GM19023 (cell line): Measurements from ENCODE around the gene COL5A1.

ENCODE experiments used
- ATAC-seq: cut with Tn5 transposase; IDR thresholded peaks from one replicate; pipeline ENCODE4 v1.9.1; 2021; ENCODE audit warnings: mild to moderate bottlenecking, moderate library complexity; ENCODE audit not compliant: unreplicated experiment

Gene COL5A1

DNA sequence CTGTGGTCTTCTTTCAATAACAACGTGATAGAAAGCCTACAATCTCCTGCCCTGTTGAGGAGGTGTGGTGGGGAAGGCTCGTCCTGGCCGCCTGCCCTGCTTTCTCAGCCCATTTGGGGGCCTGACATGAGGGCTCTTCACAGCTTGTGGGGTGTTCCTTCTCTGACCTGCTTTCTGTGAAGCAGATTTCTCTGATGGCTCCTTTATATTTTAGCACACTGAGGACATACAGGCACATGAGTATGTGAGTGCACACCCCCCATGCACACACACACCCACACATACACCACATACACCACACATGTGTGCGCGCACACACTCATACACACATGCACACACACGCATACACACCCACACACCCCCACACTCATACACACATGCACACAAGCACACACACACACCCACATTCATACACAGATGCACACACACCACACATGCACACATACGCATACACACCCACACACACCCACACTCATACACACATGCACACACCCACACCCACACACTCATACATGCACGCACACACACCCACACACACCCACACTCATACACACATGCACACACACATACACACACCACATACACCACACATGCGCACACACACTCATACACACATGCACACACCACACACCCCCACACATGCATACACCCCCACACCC is 117.5 kb downstream of the COL5A1 start:
- no peak for ATAC-seq

DNA sequence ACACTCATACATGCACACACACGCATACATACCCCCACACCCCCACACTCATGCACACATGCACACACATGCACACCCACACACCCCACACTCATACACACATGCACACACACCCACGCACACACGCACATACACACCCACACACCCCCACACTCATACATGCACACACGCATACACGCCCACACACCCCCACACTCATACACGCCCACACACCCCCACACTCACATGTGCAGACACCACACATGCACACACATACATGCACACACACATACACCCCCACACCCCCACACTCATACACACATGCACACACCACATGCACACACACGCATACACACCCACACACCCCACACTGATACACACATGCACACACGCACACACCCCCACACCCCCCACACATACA is 118.3 kb downstream of the COL5A1 start:
- no peak for ATAC-seq

DNA sequence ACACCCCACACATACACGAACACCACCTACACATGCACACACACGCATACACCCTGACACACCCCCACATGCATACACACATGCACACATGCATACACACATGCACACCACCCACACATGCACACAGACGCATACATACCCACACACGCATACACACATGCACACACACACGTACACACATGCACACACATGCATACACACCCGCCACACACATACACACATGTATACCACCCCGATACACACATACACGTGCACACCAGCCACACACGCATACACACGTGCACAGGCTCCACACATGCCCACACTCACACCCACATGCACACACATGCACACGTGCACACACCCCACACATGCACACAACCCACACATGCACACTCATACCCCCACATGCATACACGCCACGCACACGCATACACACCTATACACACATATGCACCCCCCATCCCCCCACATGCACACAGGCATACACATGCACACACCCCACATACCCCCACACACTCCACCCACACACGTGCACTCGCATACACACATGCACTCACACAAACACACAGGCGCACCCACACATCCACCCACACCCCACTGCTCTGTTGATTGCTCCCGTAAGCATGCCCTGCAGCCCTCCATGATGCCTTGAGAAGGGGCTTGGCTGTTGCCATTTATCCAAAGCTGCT is 119.3 kb downstream of the COL5A1 start:
- ATAC-seq: no peak

DNA sequence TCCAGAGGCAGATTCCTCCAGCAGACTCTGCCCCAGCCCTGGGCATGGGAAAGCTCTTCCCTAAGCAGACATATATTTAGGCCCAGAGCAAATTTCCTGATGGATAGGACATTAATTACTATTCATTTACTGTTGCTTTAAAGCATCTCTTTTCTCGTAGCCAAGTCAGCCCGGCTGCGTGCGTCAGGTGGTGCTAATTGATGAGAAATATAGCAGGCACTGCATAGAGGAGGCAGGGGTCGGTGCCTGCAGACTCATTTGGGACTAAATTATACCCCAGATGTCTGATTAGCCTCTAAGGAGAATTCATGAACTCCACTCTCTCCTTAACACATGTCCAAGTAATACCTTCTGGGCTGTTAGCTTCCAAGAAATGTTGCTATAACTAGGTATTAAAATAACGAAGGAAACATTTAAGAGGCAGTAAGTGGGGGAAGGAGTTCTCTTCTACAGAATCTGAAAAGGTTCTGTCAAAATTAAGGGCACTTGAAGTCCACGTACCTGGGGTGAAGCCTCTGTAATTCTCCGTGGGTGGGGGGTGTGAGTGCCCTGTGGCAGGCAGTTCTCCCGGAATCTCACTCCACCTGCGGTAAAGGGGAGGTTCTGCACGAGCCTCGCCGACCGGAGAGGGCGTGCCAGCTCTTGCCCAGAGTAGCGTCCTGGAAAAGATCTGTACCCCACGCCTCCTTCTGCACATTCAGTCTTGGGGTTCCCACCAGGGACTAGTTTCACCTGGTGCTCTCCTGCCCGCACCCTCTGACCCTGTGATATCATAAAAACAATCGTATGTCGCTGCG is 123.1 kb downstream of the COL5A1 start:
- no peak for ATAC-seq

DNA sequence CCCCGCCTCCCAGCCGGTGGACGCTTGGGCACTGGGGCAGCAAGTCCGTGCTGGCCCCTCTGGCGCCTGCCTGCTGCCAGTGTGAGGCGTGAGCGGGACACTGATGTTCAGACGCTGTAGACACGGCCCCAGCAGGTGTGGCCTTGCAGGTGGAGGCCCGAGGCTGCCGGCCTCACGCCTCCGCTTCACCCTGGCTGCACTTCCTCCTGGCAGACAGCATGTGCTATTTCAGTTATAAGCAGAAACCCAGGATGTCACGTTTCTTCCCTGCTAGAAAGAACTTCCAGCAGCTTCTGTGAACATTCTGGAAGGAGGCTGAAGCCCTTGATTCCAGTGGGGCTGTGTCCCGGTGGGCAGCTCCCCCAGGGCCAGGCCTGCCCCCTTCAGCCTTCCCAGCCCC is 124.2 kb downstream of the COL5A1 start:
- ATAC-seq: no peak

DNA sequence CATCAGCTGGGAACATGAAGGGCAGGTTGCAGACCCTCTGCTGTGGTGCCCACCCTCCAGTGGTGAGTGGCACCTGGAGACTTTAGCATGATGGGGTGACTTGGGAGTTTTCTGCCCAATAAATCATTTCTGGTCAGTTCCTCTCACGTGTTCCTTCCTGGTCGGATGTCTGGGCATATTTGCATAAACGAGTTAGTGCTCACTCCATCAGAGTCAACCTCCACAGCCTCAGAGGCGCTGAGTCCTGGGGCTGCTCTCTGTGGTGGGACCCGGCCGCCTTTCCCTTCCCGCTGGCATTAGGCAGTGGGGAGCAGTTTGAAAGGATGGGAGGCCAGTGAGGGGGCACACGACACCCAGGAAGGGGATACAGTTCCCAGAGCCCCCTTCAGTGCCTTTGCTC is 125.0 kb downstream of the COL5A1 start:
- no peak for ATAC-seq

DNA sequence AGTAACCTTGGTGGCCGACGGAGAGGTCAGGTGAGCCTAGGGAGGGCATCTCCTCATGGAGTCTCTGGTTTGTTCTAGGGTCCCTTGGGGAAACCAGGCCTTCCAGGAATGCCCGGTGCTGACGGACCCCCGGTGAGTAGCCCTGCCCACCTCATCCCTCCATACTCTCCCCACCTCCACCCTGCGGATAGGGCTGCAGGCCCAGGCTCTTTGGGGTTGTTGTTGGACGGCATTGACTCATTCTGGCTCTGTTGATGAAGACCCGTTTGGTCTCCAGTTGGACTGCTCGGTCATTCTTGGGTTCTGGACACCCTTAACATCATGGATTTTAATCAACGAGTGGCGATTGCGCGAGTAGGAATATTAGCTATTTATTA is 126.7 kb downstream of the COL5A1 start:
- no peak for ATAC-seq

DNA sequence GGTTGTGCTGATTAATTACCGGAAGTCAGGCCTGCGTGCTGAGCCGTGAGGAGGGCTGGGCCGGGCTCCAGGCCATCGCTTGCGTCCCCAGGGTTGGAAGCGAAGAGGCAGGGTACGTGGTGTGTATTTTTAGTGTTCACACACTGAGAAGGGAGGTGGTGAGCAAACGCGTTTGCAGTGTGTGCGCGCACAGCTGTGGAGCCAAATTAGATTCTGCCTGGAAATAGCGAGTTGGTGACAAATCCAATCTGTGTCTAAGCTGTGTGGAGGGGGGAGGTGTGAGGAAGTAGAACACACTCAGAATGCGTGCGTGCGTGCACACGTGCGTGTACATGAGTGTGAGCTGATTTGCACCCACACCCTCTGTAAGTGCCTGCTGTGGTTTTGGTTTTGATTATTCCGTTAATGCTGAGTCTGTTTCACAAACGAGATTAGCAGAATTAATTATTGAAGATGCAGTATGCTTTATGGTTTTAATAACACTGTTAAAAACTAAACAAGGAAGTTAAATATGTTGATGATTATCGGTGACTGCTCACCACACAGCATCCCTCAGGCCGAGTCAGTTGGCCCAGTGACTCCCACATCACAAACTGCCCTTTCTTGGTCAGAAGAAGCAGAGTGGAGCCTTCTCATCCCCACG is 127.2 kb downstream of the COL5A1 start:
- ATAC-seq: no peak

DNA sequence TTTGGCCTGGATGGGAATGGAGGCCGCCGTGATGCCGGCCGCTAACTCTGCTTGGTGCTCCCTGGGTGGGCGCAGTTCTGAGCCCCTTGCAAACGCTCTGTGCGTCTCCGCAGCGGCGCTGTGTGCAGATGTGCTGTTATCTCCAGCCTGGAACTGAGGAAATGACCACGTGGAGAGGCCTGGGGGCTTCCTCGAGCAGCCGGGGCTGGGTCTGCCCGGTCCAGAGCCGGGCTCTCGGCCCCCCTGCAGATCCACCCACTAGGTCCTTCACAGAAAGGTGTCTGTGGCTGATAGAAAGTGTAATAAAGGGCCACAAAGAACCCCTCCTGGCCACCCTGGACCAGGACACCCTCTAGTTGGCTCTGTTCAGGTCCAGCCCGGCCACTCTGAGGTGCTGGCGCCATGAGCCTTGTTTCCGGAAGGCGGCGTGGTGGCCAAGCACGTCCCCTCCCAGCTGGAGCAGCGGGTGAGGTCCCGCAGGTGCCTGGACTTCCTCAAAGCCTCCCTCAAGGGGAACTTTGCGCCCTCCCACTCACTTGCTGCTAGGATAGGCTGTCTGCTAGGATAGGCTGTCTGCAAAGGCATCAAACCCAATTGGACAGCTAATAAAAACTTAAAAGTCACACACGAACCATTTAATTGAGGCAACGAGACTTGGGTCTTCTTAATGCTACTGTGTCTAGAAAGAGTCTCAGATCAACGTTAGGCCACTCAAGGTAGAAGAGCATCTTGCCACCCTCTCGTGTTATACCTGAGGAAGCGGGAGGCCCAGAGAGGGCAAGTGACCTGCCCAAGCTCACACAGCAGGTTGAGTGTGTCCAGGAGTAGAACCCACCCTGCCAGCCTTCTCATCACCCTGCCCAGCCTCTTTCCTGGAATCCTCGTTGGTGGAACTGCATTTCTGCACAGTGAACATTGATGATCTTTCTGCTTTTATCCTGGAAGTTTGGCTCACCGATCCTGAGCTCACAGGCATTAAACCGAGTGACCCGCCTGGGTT is 129.7 kb downstream of the COL5A1 start:
- no peak for ATAC-seq

DNA sequence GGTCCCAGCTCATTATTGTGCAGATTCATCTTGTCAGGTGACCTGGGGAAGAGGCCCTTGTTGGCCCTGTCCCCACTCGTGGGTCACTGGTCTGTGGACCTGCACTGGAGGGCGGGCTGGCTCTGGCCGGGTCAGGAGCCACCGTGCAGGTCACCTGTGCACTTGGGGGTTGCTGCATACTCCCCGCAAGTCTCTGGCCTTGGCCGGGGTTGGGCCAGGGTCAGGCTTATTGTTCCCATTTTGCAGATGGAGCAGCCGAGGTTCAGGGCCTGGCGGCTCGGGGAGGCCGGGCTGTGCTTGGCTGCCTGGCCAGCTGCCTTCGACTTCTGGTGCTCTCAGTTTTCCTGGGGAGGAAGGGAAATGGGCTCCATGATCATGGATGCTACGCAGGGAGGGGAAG is 130.7 kb downstream of the COL5A1 start:
- no peak for ATAC-seq

DNA sequence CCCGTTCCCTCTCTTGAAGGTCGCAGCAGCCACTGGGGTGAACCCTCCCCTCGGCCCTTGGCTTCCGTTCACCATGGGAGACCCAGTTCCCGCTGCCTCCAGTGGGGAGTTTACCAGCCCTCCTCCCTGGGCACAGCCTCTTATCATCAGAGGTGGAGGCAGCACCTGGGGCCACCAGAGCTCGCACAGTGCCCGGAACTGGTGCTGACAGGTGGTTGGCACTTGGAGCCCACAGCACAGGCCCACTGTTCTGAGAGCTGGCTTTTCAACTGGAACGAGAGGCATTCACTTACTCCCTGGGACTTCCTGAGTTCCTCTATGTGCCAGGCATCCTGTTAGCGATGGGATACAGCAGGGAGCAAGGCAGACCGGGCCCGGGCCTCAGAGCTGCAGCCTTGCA is 132.2 kb downstream of the COL5A1 start:
- ATAC-seq: no peak

DNA sequence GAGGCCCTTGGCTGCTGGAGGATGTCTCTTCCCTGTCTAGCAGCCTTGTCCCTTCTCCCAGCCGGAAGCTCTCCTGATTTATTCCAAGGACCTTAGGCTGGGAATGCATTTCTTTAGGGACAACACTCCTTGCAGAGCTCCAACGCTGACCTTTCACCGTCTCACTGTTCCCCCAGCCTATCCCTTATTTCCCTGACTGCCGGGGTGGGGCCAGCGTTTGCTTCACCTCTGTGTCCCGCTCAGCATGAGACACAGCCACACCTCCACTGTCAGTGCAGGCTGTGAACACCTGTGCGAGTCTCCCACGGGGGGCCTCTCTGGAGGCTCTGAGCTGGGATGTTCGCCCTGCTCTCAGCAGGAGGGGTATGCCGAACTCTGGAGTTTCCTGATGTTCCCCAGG is 132.8 kb downstream of the COL5A1 start:
- no peak for ATAC-seq

DNA sequence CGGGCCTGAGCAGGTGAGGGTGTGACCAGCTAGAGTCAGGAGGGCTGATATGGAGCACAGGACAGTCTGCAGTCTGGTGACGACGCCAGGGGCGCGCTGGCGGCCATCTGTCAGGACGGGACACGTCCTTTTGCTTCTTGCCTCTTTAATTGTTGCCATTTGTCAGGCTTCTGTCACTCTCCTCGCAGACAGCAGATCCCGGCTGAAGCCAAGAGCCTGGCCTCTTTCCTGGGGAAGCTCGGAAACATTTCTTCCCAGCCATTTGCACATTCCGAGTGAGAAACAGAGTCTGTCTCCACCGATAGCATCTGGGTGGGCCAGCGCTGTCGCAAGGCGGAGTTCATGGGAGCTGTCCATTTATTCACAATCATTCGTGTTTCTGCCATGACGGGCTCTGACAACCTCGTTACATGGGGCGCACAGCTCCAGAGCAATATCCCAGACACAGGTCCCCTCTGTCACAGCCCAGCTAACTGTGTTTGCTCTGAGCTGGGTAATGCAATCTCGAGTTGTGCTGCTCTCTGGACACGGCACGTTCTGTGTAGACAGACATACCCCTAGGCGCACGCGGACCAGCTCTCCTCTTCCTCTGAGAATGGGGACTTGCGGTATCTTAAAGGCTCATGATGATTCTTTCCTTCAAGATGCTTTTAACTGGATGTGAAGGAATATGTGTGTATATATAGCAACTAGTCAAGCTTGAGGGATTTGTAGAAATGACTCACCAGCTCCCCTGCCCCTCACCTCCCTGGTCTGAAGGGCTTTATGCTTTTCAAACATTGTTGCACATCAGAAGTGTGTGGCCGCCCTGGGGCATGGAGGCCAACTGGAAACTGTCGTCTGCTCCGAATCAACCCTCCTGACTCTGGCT is 133.7 kb downstream of the COL5A1 start:
- ATAC-seq: no peak

DNA sequence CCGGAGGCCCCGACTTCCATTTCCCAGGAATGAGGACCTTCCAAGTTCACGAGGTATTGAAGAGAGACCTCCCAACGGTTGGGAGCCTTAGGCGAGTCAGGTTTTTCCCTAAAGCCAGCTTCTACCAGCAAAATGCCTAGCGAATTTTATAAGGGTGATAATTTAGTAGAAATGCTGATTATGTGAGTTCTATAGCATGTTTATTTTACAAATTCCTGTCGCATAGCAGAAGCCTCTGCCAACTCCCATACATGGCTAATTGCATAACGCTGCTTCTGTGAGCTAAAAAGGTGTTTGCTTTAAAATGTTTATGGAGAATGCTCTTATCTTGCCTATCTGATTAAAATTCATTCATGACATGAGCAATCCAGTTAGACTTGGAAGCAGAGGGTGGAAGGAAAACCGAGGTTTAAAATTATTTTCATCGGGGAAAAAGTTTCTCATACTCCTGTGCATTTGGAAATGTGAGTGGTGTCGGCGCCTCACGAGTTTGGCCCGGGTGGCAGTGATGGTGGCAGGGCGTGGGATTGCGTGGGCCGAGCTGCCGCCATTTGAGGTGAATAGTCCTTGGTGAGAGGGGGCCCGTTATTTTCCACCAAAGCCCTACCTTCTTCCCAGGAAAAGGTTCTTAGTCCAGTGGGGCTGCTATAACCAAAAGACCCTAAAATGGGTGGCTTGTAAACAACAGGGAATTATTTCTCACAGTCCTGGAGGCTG is 134.6 kb downstream of the COL5A1 start:
- ATAC-seq: no peak

DNA sequence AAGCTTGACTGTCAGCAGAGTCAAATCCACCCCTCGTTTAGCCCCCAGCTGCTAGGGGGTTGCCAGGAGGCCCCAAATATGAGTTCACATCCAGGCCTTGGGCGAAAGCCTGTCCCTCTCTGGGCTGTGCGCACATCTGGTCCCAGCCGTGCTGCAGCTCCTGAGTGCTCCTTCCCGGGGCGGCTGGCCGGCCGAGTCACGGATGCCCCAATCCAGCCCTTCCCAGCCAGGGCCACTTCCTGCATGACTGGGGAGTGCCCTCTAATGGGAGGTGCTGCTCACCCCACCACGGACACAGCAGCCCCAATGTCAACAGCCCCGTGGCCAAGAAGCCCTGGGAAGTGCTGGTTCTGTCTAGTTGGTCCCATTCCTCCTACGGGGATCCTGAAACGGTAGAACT is 135.6 kb downstream of the COL5A1 start:
- no peak for ATAC-seq

DNA sequence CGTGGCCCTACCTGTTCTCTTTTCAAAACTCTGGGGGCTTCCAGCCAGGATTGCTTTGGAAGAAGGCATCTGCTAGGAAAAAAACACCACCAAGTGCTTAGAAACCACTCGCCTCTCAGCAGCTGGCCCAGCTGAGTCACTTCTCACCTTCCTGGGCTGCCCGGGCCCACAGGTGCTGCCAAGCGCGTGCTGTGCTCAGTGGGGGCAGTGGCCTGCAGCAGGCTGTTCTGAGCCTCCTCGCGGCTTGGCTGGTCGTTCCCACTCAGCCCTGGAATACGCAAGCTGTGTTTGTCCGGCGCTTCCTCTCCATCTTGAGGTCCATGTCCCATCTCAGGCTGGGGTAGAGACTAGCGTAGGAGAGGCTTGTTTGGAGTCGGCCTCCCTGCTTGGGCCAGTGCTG is 136.6 kb downstream of the COL5A1 start:
- ATAC-seq: no peak

DNA sequence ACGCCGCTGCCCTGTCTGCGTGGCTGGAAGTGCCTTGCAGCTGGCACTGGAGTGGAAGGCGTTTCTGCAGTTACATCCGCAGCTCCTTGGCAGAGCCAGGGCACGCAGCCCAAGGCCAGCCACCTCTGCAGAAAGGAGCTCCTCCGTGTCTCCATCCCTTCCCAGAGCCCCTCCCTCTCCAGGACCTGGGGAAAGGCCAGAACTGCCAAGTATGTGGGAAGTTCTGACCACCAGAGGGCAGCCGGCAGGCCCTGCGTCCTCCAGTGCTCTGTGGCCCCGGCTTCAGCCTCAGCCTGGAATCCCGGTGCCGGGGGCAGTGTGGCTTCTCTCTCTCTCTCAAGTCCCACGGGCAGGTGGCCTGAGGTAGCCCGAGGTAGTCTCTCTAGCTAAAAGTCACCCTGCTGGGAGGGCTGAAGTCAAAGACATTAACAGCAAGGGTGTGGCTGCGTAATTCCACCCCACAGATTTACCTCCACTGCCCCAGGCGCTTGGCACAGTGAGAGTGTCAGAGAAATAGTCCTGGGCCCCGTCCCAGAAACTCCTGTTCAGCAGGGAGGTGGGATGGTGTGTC is 137.3 kb downstream of the COL5A1 start:
- no peak for ATAC-seq

DNA sequence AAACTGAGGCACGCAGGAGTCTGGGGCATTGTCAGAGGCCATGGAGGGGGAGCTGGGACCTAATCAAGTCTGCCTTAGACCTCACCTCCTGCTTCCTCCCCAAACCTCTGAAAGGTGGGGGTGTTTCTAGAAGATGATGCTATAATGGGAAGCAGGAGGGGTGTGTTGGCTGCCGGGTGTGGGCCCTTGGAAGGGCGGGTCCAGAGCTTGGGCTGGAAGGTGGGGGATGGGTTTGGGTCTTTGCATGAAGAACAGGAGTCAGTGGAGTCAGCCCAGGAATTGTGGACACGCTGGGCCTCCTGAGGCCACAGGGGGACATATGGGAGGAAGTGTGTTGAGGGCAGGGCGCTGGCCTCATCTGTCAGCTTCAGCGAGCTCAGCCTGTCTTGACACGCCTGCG is 138.0 kb downstream of the COL5A1 start:
- ATAC-seq: no peak
